Spinal cord (tissue), 10 donors: ENCODE data around the gene AP3D1. TPM values are rescaled to one million over a fixed set of nuclear protein-coding genes. Genes with fewer than 3 reads are reported as not detected.

ENCODE experiments used
- DNase-seq, 6 donors: peaks; one replicate each; pipeline versions ENCODE4 v3.0.0 to v3.0.0-alpha.2; 2013 to 2015; ENCODE audit warnings: low spot score in 6 of 6, low read depth in 4 of 6
- H3K27ac ChIP-seq: one replicate; pipeline ENCODE4 v1.5.1; 2013; ENCODE audit warnings: low read depth, low read length, control low read depth
- H3K27me3 ChIP-seq: one replicate; pipeline ENCODE4 v1.6.1; 2013; ENCODE audit warnings: low read length; ENCODE audit not compliant: control insufficient read depth, insufficient read depth
- H3K36me3 ChIP-seq: one replicate; pipeline ENCODE4 v1.6.1; 2013; ENCODE audit warnings: low read length; ENCODE audit not compliant: control insufficient read depth, insufficient read depth
- H3K4me1 ChIP-seq: one replicate; pipeline ENCODE4 v1.6.1; 2013; ENCODE audit warnings: low read length; ENCODE audit not compliant: control insufficient read depth, insufficient read depth
- H3K4me3 ChIP-seq: one replicate; pipeline ENCODE4 v1.5.1; 2013; ENCODE audit warnings: low read depth, low read length, control low read depth
- H3K9me3 ChIP-seq: one replicate; pipeline ENCODE4 v1.6.1; 2013; ENCODE audit warnings: low read length; ENCODE audit not compliant: control insufficient read depth, insufficient read depth
- WGBS: methylation state at CpG from one replicate; pipeline ENCODE4 v1.1.5; 2013; ENCODE audit warnings: missing lambda C conversion rate; ENCODE audit not compliant: insufficient coverage; 5-methylcytosine and 5-hydroxymethylcytosine counted together
- polyA plus RNA-seq, 2 donors: library from polyadenylated mRNA; unstranded; fragments of 120-200 nt; gene quantifications; one replicate each; pipeline ENCODE4 v1.2.1, GENCODE V29; 2013; ENCODE audit not compliant: insufficient read length in 2 of 2
- total RNA-seq, 2 donors: library from RNA; depleted of rRNA in 1 of 2; stranded (reverse); fragments of 120-200 nt in 1 of 2; fragments of >200 nt in 1 of 2; gene quantifications; one replicate each; pipeline versions ENCODE4 v1.2.3 to v1.2.4, GENCODE V29; 2013 to 2014
- donor health status: healthy.

AP3D1 gene
- total and polyA plus RNA-seq, 4 donors = 65.1 to 165 (median 113) TPM

GRCh38 chr19:2160379-2160778, 9.0 kb upstream of the AP3D1 start:
- Histone ChIP-seq H3K9me3 (no peaks in the 10 kb centered on the region), H3K27me3 (no peaks in the 10 kb centered on the region), H3K36me3 (no peaks in the 10 kb centered on the region), H3K27ac (no peak overlapping the region), H3K4me1 (peaks cover 12% of the 10 kb centered on the region), H3K4me3 (no peak overlapping the region)
- DNase-seq = no peak
- WGBS = 94% methylated on average over 8 of the region's 10 CpGs

DNA sequence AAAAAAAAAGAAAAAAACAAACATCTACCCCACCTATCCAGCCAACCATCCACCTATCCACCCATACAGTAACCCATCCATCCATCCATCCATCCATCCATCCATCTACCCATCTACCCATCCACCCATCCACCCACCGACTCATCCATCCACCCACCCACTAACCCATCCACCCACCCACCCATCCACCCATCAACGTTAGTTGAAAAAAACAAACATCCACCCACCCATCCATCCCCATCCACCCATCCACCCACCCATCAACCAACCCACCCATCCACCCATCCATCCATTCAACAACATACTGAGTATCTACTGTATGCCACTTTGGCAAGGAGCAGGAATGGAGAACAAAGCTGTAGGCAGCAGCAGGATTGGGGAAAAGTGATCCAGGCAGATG, 6.1 kb upstream of the AP3D1 start:
- DNase-seq = no peak
- H3K27ac ChIP-seq = no peak overlapping the region
- 83% methylated on average over 1 of the region's 2 CpGs for whole genome bisulfite sequencing
- no peaks in the 10 kb centered on the region for H3K4me1 ChIP-seq
- H3K27me3 ChIP-seq = no peaks in the 10 kb centered on the region
- no peaks in the 10 kb centered on the region for H3K36me3 ChIP-seq
- H3K4me3 ChIP-seq = no peak overlapping the region
- H3K9me3 ChIP-seq = no peaks in the 10 kb centered on the region

DNA sequence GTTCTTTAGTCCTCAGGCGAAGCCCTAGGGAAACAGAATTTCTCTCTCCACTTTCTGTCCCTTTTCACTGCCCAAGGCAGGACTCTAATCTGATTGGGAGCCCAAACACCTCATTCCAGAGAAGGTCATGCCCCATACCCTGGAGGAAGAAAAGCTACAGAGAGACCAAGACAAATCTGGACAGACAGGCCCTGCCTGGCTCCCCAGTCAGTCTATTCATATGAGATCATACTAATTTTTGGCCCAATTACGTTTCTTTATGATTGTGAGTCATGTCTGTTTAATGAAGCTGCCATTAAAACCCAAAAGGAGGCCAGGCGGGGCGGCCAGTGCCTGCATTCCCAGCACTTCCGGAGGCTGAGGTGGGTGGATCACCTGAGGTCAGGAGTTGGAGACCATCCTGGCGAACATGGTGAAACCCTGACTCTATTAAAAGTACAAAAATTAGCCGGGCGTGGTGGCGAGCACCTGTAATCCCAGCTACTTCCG, 3.3 kb upstream of the AP3D1 start:
- Histone ChIP-seq H3K27ac (no peak overlapping the region), H3K4me1 (peaks cover 20% of the 10 kb centered on the region), H3K27me3 (no peaks in the 10 kb centered on the region), H3K4me3 (no peak overlapping the region), H3K36me3 (peaks cover 4% of the 10 kb centered on the region), H3K9me3 (no peaks in the 10 kb centered on the region)
- WGBS = 88% methylated on average over 7 of the region's 10 CpGs
- DNase-seq = no peak

- Histone ChIP-seq H3K9me3 (no peaks in the 10 kb centered on the region), H3K27ac (peak overlapping the region; percentile 35), H3K36me3 (peaks cover 18% of the 10 kb centered on the region), H3K4me1 (peaks cover 44% of the 10 kb centered on the region), H3K4me3 (peak overlapping the region; percentile 61), H3K27me3 (no peaks in the 10 kb centered on the region)
- peak in 2 of 6 donors; percentile 23 to 42 for DNase-seq
- WGBS = 0% methylated on average over 36 of the region's 36 CpGs
These were observed 500 bp downstream of the AP3D1 start for GRCh38 chr19:2150794-2151338.

GRCh38 chr19:2149980-2150793, 1.2 kb downstream of the AP3D1 start:
- Histone ChIP-seq H3K4me3 (peak overlapping the region; percentile 61), H3K4me1 (peaks cover 51% of the 10 kb centered on the region), H3K9me3 (no peaks in the 10 kb centered on the region), H3K27ac (peak overlapping the region; percentile 35), H3K36me3 (peaks cover 24% of the 10 kb centered on the region), H3K27me3 (no peaks in the 10 kb centered on the region)
- WGBS = 25% methylated on average over 26 of the region's 30 CpGs
- no peak for DNase-seq

DNA sequence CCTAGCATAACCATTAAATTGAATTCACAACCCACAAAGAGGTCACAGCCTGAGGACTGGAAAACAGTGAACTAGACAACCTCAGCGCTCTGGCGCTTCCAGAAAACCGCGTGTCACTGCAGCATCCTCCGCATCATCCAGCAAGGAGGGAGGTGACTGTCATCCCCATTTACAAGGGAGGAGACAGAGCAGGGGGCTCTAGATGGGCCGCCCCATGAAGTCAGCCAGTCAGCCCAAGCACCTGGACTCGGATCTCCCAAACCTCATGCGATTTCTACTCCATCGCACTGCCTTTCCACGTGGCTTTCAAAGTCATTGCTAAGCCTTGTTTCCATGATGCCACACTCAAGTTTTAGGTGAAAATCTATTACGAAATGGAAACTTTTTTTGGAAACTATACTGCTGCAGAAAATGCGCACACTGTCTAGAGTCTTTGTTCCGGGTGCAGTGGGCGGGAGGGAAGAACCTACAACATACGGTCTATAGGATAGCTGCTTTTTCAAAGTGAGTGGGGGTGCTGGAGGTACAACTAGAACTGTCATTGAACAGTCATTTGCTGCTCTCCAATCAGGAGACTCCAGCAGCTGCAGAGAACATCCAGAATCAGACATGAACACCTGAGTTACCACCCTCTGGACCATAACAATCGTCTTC, 2.8 kb downstream of the AP3D1 start:
- 88% methylated on average over 10 of the region's 16 CpGs for WGBS
- H3K27me3 ChIP-seq = no peaks in the 10 kb centered on the region
- peaks cover 36% of the 10 kb centered on the region for H3K36me3 ChIP-seq
- no peak for DNase-seq
- H3K4me3 ChIP-seq = no peak overlapping the region
- H3K27ac ChIP-seq = no peak overlapping the region
- H3K9me3 ChIP-seq = no peaks in the 10 kb centered on the region
- H3K4me1 ChIP-seq = peaks cover 54% of the 10 kb centered on the region

GRCh38 chr19:2145831-2146241, 5.5 kb downstream of the AP3D1 start:
- Histone ChIP-seq H3K9me3 (no peaks in the 10 kb centered on the region), H3K4me1 (peaks cover 46% of the 10 kb centered on the region), H3K36me3 (peaks cover 44% of the 10 kb centered on the region), H3K4me3 (no peak overlapping the region), H3K27ac (no peak overlapping the region), H3K27me3 (no peaks in the 10 kb centered on the region)
- 30% methylated on average over 9 of the region's 16 CpGs for WGBS
- peak in 1 of 6 donors; percentile 33 for DNase-seq

DNA sequence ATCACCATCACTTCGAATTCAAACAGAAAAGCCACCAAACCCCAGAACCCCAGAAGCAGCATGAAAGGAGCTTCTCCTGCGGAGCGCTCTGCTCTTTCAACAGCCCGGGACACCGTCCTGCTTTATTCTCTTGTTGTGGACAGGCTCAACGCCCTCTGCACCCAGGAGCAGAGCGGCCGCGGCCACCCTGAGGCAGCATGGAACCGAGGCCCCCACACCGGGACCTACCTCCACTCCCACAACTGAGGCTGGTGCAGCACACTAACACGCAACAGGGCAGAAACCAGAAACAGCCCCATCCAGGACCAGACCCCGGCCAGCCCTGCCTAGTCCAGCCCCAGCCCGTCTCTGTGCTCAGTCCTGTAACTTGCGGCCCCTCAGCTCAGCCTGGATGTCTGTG, 7.2 kb downstream of the AP3D1 start:
- Histone ChIP-seq H3K27ac (no peak overlapping the region), H3K9me3 (no peaks in the 10 kb centered on the region), H3K4me1 (peaks cover 30% of the 10 kb centered on the region), H3K4me3 (no peak overlapping the region), H3K36me3 (peaks cover 55% of the 10 kb centered on the region), H3K27me3 (no peaks in the 10 kb centered on the region)
- 93% methylated on average over 15 of the region's 15 CpGs for WGBS
- DNase-seq = no peak

DNA sequence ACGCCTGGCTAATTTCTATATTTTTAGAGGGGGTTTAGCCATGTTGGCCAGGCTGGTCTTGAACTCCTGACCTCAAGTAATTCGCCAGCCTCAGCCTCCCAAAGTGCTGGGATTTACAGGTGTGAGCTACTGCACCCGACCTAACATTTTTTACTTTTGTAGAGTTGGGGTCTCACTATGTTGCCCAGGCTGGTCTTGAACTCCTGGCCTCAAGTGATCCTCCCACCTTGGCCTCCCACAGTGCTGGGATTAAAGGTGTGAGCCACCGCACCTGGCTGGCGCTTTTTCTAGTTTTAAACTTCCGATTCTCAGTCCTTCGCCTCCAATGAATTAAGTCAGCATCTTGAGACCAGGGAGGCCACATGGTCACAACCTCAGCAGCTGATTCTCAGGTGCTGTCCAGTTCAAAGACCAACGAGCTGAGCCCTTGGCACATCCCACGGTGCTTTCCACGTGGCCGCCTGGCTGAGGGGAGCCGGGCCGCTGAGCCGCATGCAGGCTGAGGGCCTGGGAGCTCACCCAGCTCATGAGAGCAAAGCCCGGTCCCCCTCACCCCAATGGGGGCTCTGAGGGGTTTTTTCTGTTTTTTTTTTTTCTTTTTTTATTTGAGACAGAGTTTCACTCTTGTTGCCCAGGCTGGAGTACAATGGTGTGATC, 9.1 kb downstream of the AP3D1 start:
- Histone ChIP-seq H3K4me1 (peaks cover 27% of the 10 kb centered on the region), H3K27me3 (no peaks in the 10 kb centered on the region), H3K27ac (no peak overlapping the region), H3K36me3 (peaks cover 70% of the 10 kb centered on the region), H3K9me3 (no peaks in the 10 kb centered on the region), H3K4me3 (no peak overlapping the region)
- WGBS = 97% methylated on average over 9 of the region's 15 CpGs
- no peak for DNase-seq
